GM18873 (cell line): Measurements from ENCODE around the gene TBATA.
"Not testable (repeated sequence)": the region's sequence is repeated elsewhere in the genome, so short reads cannot be mapped to it uniquely, and the experiment has no call there.

Experiments used
- ATAC-seq: cut with Tn5 transposase; IDR thresholded peaks from one replicate; pipeline ENCODE4 v1.9.1; 2021; ENCODE audit warnings: mild to moderate bottlenecking, moderate library complexity, moderate number of reproducible peaks; ENCODE audit not compliant: unreplicated experiment, low FRiP score

TBATA gene

GRCh38 chr10:70779511-70780369 is 5.4 kb downstream of the TBATA start:
- ATAC-seq, result no peak

DNA sequence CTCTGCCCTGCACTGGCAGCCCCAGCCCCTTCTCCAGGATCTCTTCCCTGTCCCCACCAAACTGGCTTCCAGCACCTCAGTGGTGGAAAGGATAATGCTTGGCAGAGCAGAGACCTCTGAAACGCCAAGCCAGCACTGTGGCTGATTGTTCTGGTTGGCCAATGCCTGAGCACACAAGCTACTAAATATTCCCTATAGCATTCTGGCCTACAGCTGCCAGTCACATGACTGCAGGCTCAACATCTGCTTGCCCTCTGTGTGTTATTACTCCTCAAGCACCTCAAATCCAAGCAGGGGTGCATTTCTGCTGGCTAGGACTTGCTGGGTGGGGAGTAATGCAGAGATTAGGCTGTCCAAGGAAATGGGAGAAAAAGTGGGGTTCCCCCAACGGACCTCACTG is 6.1 kb downstream of the TBATA start:
- ATAC-seq, result no peak

- no peak for ATAC-seq
These were observed 6.8 kb downstream of the TBATA start for GRCh38 chr10:70778267-70778924.

GRCh38 chr10:70777063-70777875 is 7.9 kb downstream of the TBATA start:
- no peak for ATAC-seq

DNA sequence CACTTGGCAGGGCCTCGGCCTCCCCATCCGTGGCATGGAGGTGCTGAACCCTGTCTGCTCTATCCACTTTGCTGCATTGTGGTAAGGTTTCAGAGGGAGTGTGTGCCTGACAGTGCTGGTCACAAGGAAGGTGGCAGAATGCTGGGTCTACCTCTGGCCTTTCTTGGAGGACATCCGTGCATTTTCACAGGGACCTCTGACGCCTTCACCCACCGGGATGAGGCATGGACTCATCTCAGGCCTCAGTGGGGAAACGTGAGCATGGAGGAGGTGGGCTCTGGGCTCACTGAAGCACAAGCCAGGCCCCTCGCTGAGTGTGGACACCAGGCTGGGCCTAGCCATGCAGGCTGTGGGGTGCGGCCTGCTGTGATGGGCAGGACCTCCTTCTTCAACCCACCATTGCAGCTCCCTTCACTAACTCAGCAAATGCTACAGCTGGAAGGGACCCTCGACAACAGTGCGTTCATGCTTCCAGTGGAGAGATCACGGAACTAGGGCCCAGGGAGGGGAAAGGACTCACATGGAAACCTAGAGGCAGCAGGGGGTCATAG is 8.6 kb downstream of the TBATA start:
- no peak for ATAC-seq

- ATAC-seq, result no peak
These were observed 9.3 kb downstream of the TBATA start for GRCh38 chr10:70775679-70776454.

DNA sequence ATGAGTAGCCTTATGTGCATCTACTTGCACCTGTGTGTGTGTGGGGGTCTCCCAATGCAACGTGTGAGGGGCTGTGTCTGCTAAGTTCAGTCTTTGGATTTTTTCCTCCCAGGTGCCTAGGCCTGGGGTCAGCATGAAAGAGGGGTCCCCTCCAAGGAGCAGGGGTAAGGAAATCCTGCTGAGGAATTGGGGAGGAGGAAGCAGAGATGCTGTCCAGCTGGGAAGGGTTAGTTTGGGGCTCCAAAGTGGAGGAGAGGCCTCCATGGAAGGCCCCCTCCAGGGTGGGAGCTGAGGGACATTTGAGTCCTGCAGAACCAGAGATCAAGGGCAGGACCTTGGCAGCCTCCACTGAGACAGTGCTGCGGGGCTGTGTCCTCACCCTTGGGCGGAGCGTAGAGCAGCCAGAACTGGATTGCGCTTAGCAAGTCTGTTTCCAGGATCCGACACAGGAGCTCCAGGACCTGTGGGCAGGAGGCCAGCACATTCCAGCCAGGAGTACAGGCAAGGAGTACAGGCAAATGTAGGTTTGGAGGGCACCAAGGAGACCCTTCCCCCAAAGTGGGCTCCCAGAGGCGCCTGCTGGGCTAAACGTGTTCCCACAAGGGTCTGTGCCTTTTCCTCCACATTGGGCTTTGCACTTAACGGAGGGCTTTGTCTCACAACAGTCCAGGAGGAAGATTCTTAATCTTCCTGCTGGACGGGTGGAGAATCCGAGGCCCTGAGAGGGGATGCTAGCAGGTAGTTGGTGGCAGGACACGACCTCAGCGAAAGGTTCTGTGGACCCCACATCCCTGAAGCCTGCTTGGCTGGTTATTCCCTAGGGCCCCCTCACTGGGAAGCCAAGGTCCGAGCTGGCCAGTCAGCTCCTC is 10.1 kb downstream of the TBATA start:
- no peak for ATAC-seq

DNA sequence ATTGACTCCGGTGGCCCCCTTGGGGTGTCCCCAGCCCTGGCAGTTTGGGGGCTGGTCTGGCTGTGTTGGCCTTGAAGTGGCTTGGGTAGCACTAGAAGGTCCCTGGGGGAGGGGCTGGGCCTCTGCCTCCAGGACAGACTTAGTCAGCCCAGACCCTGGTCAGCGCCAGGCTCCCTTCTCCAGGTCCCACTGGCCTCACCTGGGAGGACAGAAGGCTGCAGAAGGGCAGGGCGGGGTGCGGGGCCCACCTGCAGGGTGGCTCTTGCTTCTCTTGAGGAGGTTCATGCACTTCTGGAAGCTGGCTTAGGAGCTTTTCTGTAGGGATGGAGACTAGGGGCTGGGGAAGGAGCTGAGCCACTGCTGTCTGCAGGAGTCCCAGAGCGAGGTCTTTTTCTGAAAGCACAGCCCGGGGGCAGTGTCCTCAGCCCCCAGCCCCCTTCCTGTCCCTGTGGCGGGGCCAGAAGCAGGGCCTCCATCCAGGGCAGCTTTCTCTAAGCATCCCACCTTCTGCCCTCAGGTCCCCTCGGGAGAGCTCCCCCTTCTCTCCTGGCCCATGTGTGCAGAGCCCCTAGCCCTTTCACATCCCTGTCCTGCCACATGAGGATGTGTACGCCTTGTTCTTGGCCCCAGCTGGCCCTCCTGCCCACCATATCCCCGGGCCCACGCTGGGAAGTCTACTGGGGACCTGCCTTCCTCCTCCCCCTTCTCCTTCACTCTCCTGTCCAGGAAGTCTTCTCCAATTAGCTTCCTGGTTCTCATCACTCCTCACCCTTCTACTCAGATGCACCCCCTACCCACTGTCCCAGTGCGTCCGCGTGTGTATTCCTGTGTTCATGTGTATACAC is 11.0 kb downstream of the TBATA start:
- ATAC-seq, result no peak

GRCh38 chr10:70773461-70773860 is 11.7 kb downstream of the TBATA start:
- no peak for ATAC-seq

- no peak for ATAC-seq
These were observed 12.6 kb downstream of the TBATA start for GRCh38 chr10:70772627-70773026.

GRCh38 chr10:70771311-70772194 is 13.6 kb downstream of the TBATA start:
- no peak for ATAC-seq

GRCh38 chr10:70770516-70770915 is 14.7 kb downstream of the TBATA start:
- not testable (repeated sequence) for ATAC-seq

- ATAC-seq, result no peak
These were observed 15.2 kb downstream of the TBATA start for GRCh38 chr10:70770001-70770400.

DNA sequence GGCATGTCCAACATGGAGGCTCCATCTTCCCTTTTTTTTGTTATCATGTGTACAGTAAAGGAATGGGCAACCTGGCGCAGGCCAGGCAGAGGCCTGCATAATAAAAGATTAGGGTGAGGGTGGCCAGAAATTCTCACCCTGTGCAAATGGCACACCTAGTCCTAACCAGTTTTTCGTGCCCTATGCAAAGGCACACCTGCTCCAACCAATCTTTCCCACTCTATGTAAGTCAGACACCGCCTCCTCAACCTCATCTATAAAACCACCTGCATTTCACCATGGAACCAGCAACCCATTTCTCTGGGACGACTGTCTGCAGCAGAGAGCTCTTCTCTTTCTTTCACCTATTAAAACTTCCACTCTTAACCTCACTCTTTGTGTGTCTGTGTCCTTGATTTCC is 16.1 kb downstream of the TBATA start:
- ATAC-seq, result no peak

- not testable (repeated sequence) for ATAC-seq
These were observed 17.0 kb downstream of the TBATA start for GRCh38 chr10:70768026-70768685.

GRCh38 chr10:70765794-70766594 is 19.2 kb downstream of the TBATA start:
- no peak for ATAC-seq
